Measurements from ENCODE around the gene GM2A.

GM2A gene

DNA sequence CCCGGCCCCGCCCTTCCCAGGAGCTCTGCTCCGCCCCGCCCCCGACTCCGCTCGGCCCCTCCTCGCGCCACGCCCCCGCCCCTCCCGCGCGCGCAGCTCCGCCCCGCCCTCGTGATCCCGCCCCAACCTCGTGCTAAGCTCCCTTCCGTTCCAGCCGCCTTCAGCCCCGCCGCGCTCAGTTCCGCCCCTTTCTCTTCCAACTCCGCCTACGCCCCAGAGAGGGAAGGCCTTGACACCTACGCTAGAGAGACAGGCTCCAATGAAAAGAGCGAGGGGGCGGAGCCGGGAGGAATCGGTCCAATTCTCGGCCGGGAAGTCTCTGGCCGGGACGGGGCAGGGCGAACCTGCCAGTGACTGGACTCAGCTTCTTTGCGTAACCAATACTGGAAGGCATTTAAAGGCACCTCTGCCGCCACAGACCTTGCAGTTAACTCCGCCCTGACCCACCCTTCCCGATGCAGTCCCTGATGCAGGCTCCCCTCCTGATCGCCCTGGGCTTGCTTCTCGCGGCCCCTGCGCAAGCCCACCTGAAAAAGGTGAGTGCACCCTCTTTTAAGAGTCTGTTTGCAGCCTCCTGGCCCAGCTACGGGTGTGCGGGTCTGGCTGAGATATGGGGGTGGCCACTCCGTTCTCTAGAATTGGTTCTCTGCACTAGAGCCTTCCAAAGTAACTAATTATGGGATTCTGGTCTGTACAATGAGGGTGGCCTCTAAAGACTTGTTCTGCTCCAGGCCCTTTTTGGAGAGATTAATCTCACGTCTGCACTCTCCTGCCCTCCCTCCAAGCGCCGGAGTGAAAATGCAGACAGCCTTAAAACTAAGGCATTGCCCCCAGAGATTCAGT, at the start of gene GM2A:
Gene GM2A, plus strand, starts transcription at position 424 of the 843 bp plus-strand sequence. Its CDS starts 32 bp downstream, at position 456.
- FAIRE-seq, result peak; percentile 77

DNA sequence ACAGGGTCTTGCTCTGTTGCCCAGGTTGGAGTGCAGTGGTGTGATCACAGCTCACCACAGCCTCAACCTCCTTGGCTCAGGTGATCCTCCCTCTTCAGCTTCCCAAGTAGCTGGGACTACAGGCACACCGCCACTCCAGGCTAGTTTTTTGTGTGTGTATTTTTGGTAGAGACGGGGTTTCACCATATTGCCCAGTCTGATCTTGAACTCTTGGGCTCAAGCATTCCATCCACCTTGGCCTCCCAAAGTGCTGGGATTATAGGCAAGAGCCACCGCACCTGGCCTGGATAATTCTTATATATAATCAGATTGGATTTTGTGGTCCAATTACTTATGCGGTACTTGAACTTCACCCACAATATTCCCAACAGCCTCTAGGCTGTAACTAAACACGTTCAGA, 48.9 kb upstream of the GM2A start:
- FAIRE-seq, result no peak

DNA sequence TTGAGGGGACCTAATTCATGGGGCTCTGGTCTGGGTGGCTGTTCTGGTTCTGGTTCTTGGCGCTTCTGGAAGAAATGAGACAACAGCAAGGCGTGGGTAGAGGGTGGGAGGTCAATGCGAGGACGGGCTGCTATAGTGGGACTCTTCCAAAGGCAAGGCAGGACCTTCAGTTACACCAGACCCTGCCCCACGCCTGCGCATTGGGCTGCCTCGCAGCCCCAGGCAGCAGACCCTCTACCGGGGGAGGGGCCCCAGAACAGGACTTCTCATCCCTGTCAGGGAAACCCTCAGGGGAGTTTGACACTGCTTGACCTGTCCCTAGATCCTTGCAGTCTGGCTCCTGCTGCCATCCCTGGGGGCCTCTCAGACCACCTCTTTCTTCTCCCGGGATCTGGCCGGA, 47.6 kb upstream of the GM2A start:
- no peak for FAIRE-seq

DNA sequence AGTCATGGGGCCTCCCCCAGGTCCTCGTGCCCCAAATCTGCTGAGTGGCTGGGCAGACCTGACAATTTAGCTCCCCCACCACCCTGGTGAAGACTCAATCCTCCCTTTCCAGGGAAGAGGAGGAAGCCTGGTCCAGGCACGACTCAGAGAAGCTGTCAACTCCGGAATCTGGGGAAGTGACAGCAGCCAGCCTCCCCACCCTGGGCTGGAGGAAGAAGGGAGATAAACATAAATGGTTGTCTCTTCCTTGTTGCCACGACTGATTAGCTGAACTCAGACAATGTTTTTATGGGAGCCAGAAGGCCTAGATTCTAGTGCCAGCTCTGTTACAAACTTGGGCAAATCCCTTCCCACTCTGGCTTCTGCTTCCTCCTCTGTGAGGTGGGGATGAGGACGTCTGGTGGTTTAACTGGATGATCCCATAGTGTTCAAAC, 44.5 kb upstream of the GM2A start:
- FAIRE-seq, result no peak

DNA sequence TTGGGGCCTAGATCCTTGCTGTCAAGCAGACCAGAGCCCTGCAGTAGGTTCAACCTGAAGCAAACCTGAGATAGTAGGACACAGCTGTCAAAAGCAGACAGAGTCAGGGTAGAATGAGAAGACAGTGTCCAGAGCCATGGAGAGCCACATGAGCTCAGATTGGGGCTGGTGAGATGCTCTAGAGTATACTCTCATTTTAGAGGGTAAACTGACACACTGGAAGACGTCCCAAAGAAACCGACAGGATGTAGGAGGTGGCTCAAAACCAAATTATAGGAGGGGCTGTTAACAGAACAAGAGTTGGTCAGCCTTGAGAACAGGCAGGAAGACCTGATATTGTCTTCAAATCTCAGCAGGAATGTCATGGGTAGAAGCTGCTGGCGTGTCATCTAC, 40.6 kb upstream of the GM2A start:
- no peak for FAIRE-seq

DNA sequence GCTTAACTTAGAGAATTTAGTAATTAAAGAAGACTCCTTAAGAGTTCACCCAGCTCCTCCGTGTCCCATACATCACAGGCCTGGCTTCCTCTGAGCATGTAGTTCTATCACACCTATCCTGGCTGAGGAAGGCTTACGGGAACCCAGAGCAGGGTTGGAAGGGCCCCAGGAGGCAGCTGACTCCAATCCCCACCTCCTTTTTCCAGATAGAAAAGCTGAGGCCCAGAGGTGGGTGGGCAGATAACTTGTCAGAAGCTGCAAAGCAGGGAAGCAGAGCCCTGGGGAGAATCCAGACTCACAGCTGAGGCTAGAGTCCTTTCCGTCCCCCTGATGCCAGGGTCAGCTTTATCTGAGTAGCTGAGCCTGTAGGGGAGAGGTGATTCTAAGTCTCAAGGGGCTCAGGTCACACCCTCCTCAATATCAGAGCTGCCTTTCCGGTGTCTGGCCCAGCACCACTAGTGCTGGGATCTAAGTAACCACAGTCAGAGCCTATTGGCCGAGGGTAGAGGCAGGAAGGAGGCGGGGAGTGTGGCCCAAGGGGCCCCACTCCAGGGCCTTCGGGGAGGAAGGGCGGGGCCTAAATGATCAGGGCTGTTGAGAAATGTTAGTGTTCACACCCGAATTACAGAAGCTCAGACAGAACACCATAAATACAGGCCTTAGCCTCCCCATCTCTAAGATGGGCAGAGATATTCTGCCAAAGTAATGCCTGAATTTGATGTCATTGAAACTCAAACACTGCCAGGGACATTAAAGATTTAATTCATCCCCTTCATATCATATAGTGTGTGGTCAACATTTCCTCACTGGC, 39.0 kb upstream of the GM2A start:
- no peak for FAIRE-seq

DNA sequence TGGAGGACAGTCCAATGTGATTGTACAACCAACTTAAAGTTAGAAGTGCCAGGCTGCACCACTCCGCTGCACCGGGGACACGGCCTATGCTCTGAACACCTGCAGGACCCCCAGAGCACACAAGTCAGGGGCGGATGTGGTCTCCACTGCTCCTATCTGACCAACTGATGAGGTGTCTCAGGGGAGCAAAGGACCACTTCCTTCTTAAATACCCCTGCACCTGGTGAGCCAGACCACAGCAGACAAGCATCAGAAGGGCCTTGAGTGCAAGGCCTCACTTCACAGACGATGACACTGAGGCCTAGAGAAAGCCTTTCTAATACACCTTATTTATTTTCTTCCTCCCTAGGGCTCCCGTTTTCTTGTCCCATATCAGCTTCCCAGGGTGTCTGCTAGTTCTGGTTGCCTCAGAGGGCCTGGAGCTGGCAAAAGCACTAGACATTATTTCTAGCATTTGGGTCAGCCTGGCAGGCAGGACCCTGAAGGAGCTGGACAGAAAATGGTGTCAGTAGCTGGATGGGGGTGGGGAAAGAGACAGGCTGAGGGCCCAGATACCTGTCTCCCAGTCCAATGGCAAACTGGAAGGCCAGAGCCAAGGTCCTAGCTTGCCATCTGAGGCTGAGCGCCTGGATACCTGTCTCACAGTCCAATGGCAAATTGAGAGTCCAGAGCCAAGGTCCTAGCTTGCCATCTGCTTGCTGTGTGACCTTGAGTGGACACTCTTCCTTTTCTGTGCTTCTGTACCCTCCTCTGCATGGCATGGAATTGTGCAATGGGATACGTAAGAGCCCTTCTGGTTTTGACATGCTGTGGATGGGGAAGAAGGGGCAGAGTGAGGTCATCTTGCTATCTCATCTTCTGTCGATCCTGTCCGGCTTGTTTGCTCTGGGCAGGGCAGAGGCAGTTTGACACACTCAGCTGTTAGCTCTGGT, 38.1 kb upstream of the GM2A start:
- FAIRE-seq, result no peak

DNA sequence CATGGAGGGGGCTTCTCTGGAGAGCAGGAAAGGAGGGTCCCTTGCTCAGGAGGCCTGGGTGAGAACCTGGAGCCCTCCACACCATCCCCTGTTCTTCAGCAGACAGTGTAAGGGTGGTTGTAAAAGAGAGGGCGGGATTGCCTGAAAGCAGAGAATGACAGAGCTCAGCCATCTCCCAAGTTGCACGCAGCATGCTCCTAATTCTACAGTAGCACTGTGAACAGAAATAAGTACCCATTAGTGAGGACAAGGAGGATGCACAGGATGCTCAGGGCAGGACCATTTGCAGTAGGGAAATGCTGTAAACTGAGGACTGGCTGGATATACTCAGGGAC, 37.5 kb upstream of the GM2A start:
- FAIRE-seq, result no peak

DNA sequence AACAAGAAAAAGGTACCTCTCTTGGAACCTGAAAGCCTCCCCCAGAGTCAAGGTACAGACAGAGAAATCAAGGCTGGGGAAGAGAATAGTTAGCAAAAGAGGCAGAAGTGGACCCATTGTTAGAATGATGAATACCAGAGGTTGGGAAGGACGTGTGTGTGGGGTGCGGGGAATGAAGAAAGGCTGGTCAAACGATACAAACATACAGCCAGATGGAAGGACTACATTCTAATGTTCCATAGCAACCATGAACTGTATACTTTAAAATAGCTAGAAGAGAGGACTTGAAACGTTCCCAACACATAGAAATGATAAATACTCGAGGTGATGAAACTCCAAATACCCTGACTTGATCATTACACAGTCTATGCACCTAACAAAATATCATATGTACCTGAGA, 36.2 kb upstream of the GM2A start:
- no peak for FAIRE-seq

DNA sequence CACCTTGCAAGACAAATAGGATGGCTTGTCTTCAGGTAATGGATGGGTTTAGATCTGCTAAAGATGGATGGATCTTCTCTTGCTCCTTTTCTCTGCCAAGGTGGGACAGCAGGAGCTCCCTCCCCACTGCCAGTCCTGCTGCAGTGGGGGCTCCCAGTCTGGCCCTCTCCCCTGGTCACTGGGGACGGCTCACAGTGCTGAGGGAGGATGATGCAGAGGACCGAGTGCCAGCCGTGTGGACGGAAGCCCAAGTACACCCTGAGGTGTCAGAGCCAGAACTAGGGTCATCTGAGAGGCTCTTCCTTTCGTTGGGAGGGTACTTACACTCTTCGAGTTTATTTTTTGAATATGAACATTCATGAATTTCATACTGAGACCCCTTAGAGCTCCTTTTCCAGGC, 34.8 kb upstream of the GM2A start:
- no peak for FAIRE-seq

DNA sequence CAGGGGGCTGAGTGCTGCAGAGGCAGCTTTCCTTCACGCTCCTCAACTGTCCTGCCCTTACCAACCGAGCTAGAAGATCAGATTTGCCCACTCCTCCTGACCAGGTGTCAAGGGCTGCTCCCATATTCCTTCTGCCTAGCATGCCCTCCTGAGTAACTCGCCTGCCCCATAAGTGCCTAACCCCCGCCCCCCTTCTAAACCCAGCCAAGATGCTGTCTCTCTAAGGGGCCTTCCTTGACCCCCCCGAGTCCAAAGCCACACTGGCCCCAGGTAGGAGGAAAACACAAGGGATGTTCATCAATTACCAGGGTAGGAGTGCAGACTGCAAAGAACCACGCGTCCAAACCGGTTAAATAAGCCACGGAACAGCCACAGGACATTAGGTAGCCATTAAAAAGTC, 33.8 kb upstream of the GM2A start:
- no peak for FAIRE-seq

DNA sequence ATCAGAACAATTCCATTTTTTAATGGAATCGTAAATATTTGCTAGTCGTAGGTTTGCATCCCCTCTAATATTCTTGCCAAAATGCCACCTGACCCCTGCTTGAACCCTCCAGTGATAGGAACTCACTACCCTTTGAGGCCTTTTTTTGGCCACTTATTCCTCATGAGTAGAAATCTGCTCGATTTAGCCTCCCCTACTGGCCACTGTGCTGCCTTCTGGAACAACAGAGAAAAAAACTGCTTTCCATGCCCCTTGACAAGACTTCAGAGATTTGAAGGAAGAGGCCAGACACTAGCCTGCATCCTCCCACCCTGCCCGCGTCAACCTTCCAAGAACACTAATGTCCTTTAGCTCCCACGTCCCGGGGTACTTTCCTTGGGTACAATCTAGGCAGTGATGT, 33.2 kb upstream of the GM2A start:
- FAIRE-seq, result no peak

DNA sequence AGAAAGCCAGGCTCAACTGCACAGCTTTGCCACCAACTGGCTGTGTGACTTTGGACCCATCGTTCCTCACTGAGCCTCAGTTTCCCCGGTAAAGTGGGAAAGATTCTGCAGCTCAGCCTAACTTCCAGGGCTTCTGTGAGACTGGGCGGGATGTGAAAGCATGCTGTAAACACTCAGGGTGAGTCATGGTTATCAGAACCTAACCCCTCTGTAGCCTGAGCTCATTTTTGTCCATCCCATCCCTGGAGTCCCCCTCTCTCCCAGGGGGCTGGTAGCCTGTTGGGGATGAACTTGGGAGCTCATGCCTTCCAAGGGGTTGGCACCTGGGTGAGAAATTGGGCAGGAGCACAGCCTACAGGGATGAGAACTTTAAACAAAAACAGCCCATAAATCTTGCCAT, 31.4 kb upstream of the GM2A start:
- FAIRE-seq, result no peak

DNA sequence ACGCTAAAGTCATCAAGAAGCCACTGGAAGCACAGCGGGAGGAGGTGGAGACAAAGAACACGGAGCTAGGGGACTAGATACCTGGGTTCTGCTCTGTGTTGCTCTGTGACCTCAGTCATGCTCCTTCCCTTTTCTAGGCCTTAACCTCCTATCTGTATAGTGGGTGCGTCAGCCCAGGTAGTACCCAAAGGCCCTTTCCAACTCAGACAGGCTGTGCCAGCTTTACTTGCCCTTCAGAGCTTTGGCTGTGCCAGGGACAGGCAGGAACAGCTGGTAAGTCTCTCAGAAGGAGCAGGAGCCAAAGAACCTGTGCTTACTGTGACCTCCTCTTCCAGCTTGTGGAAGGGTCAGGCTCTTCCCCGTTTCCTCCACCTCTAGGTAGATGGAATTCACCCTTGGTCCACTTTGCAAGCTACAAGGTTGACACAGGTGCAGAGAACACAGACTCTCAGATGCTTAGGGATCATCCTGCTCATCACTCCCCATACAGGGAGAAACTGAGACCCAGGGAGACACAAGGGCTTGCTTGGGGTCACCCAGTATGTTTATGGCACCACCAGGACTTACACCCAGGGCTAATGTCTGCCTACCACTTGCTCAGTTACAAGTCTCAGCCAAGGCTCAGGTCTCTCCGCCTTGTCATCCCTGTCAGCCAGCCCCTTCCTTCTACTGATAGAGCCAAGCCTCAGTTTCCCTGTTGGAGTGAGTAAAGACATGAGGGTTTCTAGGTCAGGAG, 30.8 kb upstream of the GM2A start:
- no peak for FAIRE-seq

DNA sequence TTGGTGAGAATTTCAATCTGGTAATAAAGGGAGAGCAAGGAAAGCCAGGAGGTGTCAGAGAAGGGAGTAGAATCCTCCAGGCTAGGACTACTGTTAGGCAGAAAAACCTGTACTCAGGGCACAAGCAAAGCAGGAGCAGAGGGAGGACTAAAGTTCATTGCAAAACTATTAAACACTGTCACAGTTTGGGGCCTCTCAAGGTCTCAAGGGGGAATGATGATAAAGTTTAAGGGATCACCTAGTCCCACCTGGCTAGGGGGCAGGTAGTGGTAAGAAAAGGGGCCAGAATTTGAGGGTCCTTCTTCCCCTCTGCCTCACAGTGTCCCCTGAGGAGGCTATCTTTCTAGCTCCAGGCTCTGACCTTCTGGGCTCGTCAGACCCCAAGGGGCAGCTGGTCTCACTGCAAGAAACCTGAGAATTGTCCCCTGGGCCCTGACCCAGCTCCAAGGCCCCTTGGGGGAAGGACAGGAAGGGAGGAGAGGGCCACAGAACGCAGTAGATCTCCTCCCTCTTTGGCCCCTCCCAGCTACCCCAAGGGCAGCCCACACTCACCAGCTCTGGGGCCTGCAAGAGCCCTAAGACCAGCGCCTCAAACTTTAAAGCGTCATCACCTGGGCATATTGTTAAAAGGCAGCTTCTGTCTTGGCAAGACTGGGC, 30.1 kb upstream of the GM2A start:
- no peak for FAIRE-seq

DNA sequence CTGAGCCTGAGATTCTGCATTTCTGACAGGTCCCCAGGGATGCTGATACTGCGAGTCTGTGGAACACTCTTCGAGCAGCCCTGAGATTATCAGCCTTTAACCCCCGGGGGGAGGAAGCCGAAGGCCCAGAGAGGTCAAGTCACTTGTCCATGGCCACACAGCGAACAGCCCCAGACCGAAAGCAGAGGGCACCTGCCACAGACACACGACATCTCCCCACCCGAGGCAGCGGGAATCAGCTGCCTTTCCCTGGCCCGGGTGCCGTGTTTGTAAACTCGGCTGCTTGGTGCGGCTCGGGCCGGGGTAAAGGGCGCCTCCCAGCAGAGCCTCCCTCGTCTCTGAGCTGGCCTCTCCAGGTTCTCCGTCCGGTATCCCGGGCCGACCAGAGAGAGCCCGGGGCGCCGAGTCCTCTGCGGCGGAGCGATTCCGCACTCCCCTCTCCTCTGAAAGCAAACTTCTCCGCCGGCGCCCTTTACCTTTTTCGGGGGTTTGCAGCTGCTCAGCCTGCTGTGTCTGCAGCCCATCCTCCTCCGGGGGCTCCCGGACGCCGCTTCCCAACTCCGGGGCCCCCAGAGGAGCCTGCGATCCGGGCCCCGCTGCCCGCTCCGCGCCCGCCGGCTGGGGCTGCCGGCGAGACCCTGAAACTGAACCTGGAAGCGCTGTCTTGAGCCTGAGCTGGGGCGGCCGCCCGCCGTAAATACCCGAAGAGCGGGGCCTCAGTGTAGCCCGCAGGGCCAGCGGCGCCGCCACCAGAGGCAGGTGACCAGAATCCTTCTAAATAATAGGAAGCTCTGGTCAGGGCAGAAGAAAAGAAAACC, 29.3 kb upstream of the GM2A start, which contains the start of gene CCDC69:
Gene CCDC69, minus strand, starts transcription at position 646 of the 818 bp plus-strand sequence. Its CDS starts 122 bp downstream, at position 524.
- FAIRE-seq, result no peak

DNA sequence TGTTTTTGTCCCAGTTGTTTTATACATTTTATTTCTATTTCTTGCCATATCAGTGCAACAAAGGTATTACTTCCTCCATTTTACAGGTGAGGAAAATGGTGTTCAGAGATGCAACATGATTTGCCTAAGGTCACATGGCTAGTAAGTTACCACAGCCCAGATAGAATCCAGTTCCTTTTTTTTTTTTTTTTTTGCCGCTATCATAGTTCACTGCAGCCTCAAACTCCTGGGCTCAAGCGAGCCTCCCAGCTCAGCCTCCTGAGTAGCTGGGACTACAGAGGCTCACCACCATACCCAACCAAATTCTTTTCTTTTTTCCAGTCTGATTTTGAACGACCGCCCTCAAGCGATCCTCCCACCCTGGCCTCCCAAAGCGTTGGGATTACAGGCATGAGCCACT, 28.6 kb upstream of the GM2A start:
- no peak for FAIRE-seq

DNA sequence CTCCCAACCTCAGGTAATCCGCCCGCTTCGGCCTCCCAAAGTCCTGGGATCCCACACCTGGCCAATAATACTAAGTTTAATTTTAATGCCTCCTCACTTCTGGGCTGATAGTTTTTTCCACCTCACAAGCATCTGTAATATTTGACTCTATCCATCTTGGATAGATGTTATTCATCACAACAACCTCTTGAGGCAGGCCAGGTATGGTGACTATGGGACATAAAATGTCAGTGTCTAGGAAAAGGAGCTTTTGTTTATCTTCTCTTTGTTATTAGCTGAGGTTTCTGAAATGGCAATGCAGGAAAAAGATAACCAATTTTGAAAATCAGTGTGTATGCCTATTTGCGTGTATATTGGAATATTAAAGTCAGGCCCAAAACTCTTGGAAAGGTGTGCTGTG, 27.9 kb upstream of the GM2A start:
- no peak for FAIRE-seq

DNA sequence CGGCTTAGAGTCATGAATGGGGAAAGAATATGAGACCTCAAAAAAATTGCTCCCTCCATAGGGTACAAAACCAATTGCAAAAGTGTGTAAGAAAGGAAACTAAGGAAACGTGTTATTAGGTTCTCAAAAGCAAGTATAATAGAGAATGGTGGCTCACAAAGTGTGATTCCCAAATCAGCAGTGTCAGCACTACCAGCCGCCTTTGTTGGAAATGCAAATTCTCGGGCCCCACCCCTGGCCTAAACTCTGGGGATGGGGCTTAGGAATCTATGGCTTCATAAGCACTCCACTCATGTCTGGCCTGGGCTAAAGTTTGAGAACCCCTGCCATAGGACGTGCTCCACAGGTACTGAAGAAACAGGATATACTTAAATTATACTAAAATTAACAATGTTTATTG, 27.5 kb upstream of the GM2A start:
- no peak for FAIRE-seq

DNA sequence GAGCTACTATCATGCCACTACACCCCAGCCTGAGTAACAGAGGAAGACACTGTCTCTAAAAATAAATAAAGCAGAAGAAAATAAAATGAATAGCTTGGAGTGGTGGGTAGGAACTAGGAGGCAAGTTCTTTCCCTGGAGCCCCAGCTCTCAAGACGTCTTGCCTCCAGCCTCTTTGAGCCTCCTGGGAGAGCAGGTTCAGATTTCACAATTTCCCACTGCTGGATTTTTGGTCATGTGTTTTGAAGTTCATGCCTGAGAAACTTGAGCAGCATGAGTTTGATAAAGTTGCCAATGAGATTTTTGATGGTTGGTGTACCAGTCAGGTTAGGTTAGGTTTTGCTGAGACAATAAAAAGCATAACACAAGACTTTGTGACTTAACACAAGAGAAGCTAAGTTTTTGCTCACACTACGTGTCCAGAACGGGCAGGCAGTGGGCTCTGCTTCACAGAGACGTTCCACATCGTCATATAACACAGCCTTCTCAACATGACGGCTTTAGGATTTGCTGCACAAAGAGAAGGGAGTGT, 25.0 kb upstream of the GM2A start:
- no peak for FAIRE-seq

DNA sequence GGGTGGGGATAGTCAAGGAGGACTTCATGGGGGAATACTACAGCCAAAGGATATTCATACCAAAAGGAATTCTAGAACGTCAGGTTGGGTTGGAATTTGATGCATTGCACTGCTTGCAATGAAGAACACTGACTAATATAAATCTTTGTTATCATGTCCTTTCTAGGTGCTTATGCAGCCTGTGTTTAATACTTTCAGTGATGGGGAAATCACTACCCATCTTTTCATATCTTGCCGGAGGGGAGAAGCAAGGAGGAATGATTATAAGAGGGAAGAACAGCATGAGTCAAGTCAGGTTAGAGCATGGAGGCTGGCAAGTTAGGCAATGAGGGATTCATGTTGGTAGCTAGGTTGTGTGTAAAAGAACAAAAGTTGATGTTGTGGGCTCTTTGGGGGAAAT, 24.0 kb upstream of the GM2A start:
- FAIRE-seq, result no peak

Measured in islet of Langerhans (tissue), 1 donor.